ENCODE data around the gene CHCHD10.

DNA sequence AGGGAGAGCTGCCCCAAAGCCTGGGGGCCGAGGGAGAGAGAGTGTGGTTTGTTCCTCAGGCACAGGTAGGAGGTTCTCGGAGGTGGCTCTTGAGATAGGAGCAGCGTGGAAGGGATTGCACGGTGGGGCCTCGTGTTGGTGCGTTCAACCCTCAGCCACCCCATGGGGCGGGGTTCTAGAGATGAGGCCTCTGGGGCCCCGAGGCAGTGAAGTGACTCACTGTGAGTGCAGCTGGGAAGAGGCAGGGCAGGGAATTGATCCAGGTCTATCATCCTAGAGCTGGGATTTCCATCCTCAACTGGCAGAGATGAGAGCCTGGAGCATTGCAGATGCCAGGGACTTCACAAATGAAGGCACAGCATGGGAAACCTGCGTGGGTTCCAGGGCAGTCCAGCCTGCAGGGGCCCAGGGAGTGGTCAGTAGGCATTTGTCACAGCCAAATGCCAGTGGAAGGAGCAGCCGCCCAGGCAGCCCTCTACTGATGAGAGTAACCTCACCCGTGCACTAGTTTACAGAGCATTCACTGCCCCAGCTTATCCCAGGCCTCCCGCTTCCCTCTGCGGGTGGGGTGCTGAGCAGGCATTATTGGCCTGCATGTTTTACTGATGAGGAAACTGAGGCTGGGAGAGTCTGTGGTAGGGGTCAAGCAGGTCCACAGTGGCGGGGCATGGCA is 13.9 kb upstream of the CHCHD10 start:
- TF ChIP-seq, protein P1, sequence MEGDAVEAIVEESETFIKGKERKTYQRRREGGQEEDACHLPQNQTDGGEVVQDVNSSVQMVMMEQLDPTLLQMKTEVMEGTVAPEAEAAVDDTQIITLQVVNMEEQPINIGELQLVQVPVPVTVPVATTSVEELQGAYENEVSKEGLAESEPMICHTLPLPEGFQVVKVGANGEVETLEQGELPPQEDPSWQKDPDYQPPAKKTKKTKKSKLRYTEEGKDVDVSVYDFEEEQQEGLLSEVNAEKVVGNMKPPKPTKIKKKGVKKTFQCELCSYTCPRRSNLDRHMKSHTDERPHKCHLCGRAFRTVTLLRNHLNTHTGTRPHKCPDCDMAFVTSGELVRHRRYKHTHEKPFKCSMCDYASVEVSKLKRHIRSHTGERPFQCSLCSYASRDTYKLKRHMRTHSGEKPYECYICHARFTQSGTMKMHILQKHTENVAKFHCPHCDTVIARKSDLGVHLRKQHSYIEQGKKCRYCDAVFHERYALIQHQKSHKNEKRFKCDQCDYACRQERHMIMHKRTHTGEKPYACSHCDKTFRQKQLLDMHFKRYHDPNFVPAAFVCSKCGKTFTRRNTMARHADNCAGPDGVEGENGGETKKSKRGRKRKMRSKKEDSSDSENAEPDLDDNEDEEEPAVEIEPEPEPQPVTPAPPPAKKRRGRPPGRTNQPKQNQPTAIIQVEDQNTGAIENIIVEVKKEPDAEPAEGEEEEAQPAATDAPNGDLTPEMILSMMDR (IDR thresholded peaks at IDR 0.05) = no peak
- TF ChIP-seq EP300 (IDR thresholded peaks at IDR 0.05) (no peak), POLR2AphosphoS5 (IDR thresholded peaks at IDR 0.05) (no peak), POLR2A (IDR thresholded peaks at IDR 0.05) (no peak)

All from upper lobe of left lung (tissue), 4 donors.